IMR-90 (cell line): Measurements from ENCODE around the gene LRRC52. TPM values are rescaled to one million over a fixed set of nuclear protein-coding genes. Genes with fewer than 3 reads are reported as not detected.

ENCODE experiments used
- ATAC-seq: fragments of 200-7000 bp; cut with Tn5 transposase; 2 replicates; pipeline ENCODE4 v1.9.1; 2020; ENCODE audit warnings: low read depth, mild to moderate bottlenecking, moderate library complexity
- BruUV-seq: library from RNA; stranded (reverse); fragments of 400-500 nt; replicated peaks from 2 replicates; lab custom pipeline; 2021; lab: Mats Ljungman, UMichigan
- CTCF ChIA-PET: fragments of 300-600 bp; formaldehyde crosslinking; extraction: SDS; loops from one replicate; lab custom pipeline; 2021; ENCODE audit warnings: antibody characterized with exemption; lab: Yijun Ruan, JAX
- POLR2A ChIA-PET: fragments of 300-600 bp; sonication (Branson Sonifier 250); formaldehyde crosslinking; loops from one replicate; lab custom pipeline; 2022; ENCODE audit warnings: antibody characterized with exemption; ENCODE audit not compliant: unreplicated experiment; lab: Charles Lee
- DNase-seq: peaks from one replicate; pipeline ENCODE4 v3.0.0; 2013
- H2AFZ ChIP-seq: replicated peaks from 2 replicates; pipeline ENCODE3; 2013; ENCODE audit warnings: low read length, mild to moderate bottlenecking; ENCODE audit not compliant: poor library complexity
- H2AK5ac ChIP-seq: 2 replicates; pipeline ENCODE4 v1.6.1; 2013; ENCODE audit warnings: low read depth, low read length, inconsistent platforms
- H2AK9ac ChIP-seq: replicated peaks from 2 replicates; pipeline ENCODE3; 2013; ENCODE audit warnings: mild to moderate bottlenecking, low read depth, low read length, moderate library complexity; ENCODE audit not compliant: poor library complexity
- H2BK120ac ChIP-seq: 2 replicates; pipeline ENCODE4 v1.6.1; 2013; ENCODE audit warnings: low read depth, low read length, inconsistent platforms
- H2BK15ac ChIP-seq: 3 replicates; pipeline ENCODE4 v1.6.1; 2013; ENCODE audit warnings: low read depth, low read length, inconsistent platforms
- H2BK20ac ChIP-seq: 2 replicates; pipeline ENCODE4 v1.6.1; 2013; ENCODE audit warnings: low read depth, mild to moderate bottlenecking, inconsistent platforms, low read length, moderate library complexity
- H2BK5ac ChIP-seq: 2 replicates; pipeline ENCODE4 v1.6.1; 2013; ENCODE audit warnings: mild to moderate bottlenecking, low read depth, low read length, inconsistent platforms; ENCODE audit not compliant: poor library complexity, severe bottlenecking
- H3K14ac ChIP-seq: replicated peaks from 2 replicates; pipeline ENCODE4 v1.6.1; 2013; ENCODE audit warnings: low read depth, low read length, inconsistent platforms
- H3K18ac ChIP-seq: 2 replicates; pipeline ENCODE4 v1.6.1; 2013; ENCODE audit warnings: low read depth, low read length, control low read depth
- H3K23ac ChIP-seq: 2 replicates; pipeline ENCODE4 v1.6.1; 2013; ENCODE audit warnings: low read depth, low read length, inconsistent platforms
- H3K27ac ChIP-seq: 2 replicates; pipeline ENCODE4 v1.5.1; 2013; ENCODE audit warnings: mild to moderate bottlenecking, control low read depth, low read length; ENCODE audit not compliant: insufficient read depth
- H3K27me3 ChIP-seq: 2 replicates; pipeline ENCODE4 v1.6.1; 2013; ENCODE audit warnings: low read length; ENCODE audit not compliant: control insufficient read depth, insufficient read depth
- H3K36me3 ChIP-seq: 2 replicates; pipeline ENCODE4 v1.6.1; 2013; ENCODE audit warnings: low read length, mixed read lengths; ENCODE audit not compliant: control insufficient read depth, insufficient read depth
- H3K4ac ChIP-seq: 2 replicates; pipeline ENCODE4 v1.6.1; 2013; ENCODE audit warnings: low read depth, low read length, inconsistent platforms
- H3K4me1 ChIP-seq: 2 replicates; pipeline ENCODE4 v1.6.1; 2013; ENCODE audit warnings: low read length, mixed read lengths; ENCODE audit not compliant: control insufficient read depth, insufficient read depth
- H3K4me2 ChIP-seq: 2 replicates; pipeline ENCODE4 v1.6.1; 2013; ENCODE audit warnings: low read depth, mild to moderate bottlenecking, control low read depth, low read length, moderate library complexity
- H3K4me3 ChIP-seq: 2 replicates; pipeline ENCODE4 v1.5.1; 2013; ENCODE audit warnings: low read depth, mild to moderate bottlenecking, control low read depth, low read length, moderate library complexity; ENCODE audit not compliant: insufficient read depth
- H3K56ac ChIP-seq: 2 replicates; pipeline ENCODE4 v1.6.1; 2013; ENCODE audit warnings: low read length, inconsistent platforms; ENCODE audit not compliant: insufficient read depth; ENCODE audit errors: extremely low read depth
- H3K79me1 ChIP-seq, 2 experiments: 2 replicates each; pipeline ENCODE4 v1.6.1; 2013; ENCODE audit warnings: low read length in 2 of 2, inconsistent platforms in 1 of 2, low read depth in 1 of 2
- H3K9ac ChIP-seq: 2 replicates; pipeline ENCODE4 v1.6.1; 2013; ENCODE audit warnings: low read depth, low read length, control low read depth
- H3K9me1 ChIP-seq: 2 replicates; pipeline ENCODE4 v1.6.1; 2013; ENCODE audit warnings: low read length, inconsistent platforms; ENCODE audit not compliant: insufficient read depth
- H3K9me3 ChIP-seq: 2 replicates; pipeline ENCODE4 v1.6.1; 2013; ENCODE audit warnings: low read length; ENCODE audit not compliant: control insufficient read depth, insufficient read depth
- H4K20me1 ChIP-seq: 2 replicates; pipeline ENCODE4 v1.6.1; 2013; ENCODE audit warnings: low read length, inconsistent platforms; ENCODE audit not compliant: insufficient read depth
- H4K5ac ChIP-seq: 2 replicates; pipeline ENCODE4 v1.6.1; 2013; ENCODE audit warnings: mild to moderate bottlenecking, low read depth, low read length, control low read depth
- H4K8ac ChIP-seq, 2 experiments: 2 replicates each; pipeline ENCODE4 v1.6.1; 2013; ENCODE audit warnings: low read depth in 2 of 2, low read length in 2 of 2, control low read depth in 1 of 2, inconsistent platforms in 1 of 2
- H4K91ac ChIP-seq: 2 replicates; pipeline ENCODE4 v1.6.1; 2013; ENCODE audit warnings: low read depth, low read length, inconsistent platforms; ENCODE audit not compliant: insufficient read depth
- BHLHE40 ChIP-seq: fragments of 150-350 bp; IDR thresholded peaks from 2 replicates; pipeline ENCODE4 v1.6.1; 2016; ENCODE audit warnings: mild to moderate bottlenecking, low read depth, low read length
- CEBPB ChIP-seq: IDR thresholded peaks from 2 replicates; pipeline ENCODE4 v1.6.1; 2012; ENCODE audit warnings: low read depth, low read length, improper control_type of control experiment
- CHD1 ChIP-seq: IDR thresholded peaks from 2 replicates; pipeline ENCODE4 v1.6.1; 2012; ENCODE audit warnings: low read depth, low read length, improper control_type of control experiment
- CTCF ChIP-seq: conservative IDR thresholded peaks from 2 replicates; pipeline ENCODE4 v1.5.1; 2012; ENCODE audit warnings: mild to moderate bottlenecking, low read depth, low read length, improper control_type of control experiment
- ELK1 ChIP-seq: fragments of 150-350 bp; IDR thresholded peaks from 2 replicates; pipeline ENCODE4 v1.6.1; 2016; ENCODE audit warnings: low read depth, mild to moderate bottlenecking, low read length, moderate library complexity, borderline replicate concordance
- FOS ChIP-seq: fragments of 150-350 bp; IDR thresholded peaks from 2 replicates; pipeline ENCODE4 v1.6.1; 2016; ENCODE audit warnings: low read depth, low read length
- MAFK ChIP-seq: IDR thresholded peaks from 2 replicates; pipeline ENCODE4 v1.6.1; 2012; ENCODE audit warnings: low read depth, low read length, improper control_type of control experiment
- MAZ ChIP-seq: IDR thresholded peaks from 2 replicates; pipeline ENCODE4 v1.6.1; 2012; ENCODE audit warnings: low read depth, mild to moderate bottlenecking, low read length, improper control_type of control experiment, moderate library complexity, borderline replicate concordance
- MXI1 ChIP-seq: IDR thresholded peaks from 2 replicates; pipeline ENCODE4 v1.6.1; 2012; ENCODE audit warnings: low read depth, mild to moderate bottlenecking, low read length, moderate library complexity, borderline replicate concordance
- NFE2L2 ChIP-seq: fragments of 150-350 bp; IDR thresholded peaks from 2 replicates; pipeline ENCODE4 v1.6.1; 2016; ENCODE audit warnings: low read depth, mild to moderate bottlenecking, low read length
- POLR2A ChIP-seq: IDR thresholded peaks from 2 replicates; pipeline ENCODE4 v1.6.1; 2012; ENCODE audit warnings: mild to moderate bottlenecking, low read depth, low read length
- RAD21 ChIP-seq: IDR thresholded peaks from 2 replicates; pipeline ENCODE4 v1.6.1; 2012; ENCODE audit warnings: low read length, improper control_type of control experiment
- RCOR1 ChIP-seq: IDR thresholded peaks from 2 replicates; pipeline ENCODE4 v1.6.1; 2012; ENCODE audit warnings: mild to moderate bottlenecking, low read length, improper control_type of control experiment; ENCODE audit not compliant: insufficient replicate concordance
- RFX5 ChIP-seq: IDR thresholded peaks from 2 replicates; pipeline ENCODE4 v1.8.0; 2012; ENCODE audit warnings: low read depth, mild to moderate bottlenecking, low read length, moderate library complexity
- SMC3 ChIP-seq: fragments of 150-350 bp; IDR thresholded peaks from 2 replicates; pipeline ENCODE4 v1.6.1; 2016; ENCODE audit warnings: low read depth, mild to moderate bottlenecking, antibody characterized with exemption, low read length, moderate library complexity
- USF2 ChIP-seq: fragments of 150-350 bp; IDR thresholded peaks from 2 replicates; pipeline ENCODE4 v1.6.1; 2017; ENCODE audit warnings: mild to moderate bottlenecking, antibody characterized with exemption, low read length, low read depth
- WGBS, 2 experiments: methylation state at CpG; one replicate each; pipeline versions ENCODE4 v1.1.5 to v1.1.7; 2013; ENCODE audit warnings: missing lambda C conversion rate in 2 of 2; ENCODE audit not compliant: insufficient read length in 1 of 2; ENCODE audit errors: extremely low coverage in 2 of 2; 5-methylcytosine and 5-hydroxymethylcytosine counted together
- dilution Hi-C: fragments of 300-500 bp; cut with HindIII; formaldehyde crosslinking; loops from one replicate; pipeline ENCODE4 v1.14.3; 2018; ENCODE audit warnings: low sequenced_read_pairs; ENCODE audit not compliant: unreplicated experiment
- in situ Hi-C: fragments of 300-500 bp; cut with MboI; formaldehyde crosslinking; loops from 3 replicates; pipeline ENCODE4 v1.14.3; 2019; ENCODE audit warnings: low sequenced_read_pairs, inconsistent platforms, mixed read lengths
- intact Hi-C: fragments of 100-400 bp; cut with micrococcal nuclease; formaldehyde crosslinking; loops from 2 replicates; pipeline ENCODE4 v1.10.0; 2022
- polyA plus RNA-seq, 3 experiments: library from polyadenylated mRNA; depleted of rRNA; stranded (reverse); fragments of >200 nt; gene quantifications; 2 replicates each; pipeline ENCODE4 v1.2.3, GENCODE V29; 2012; ENCODE audit warnings: low replicate concordance in 1 of 3
- total RNA-seq: library from RNA; depleted of rRNA; stranded (reverse); fragments of >200 nt; gene quantifications from 2 replicates; pipeline ENCODE4 v1.2.3, GENCODE V29; 2012

LRRC52 gene
- total and polyA plus RNA-seq, 2 of the 4 experiments (the other 2 are of a cell fraction): not detected

- Histone ChIP-seq H3K36me3 (no peaks in the 10 kb centered on the region), H3K23ac (no peak overlapping the region), H3K9me1 (no peaks in the 10 kb centered on the region), H3K9me3 (no peaks in the 10 kb centered on the region), H3K4me1 (no peaks in the 10 kb centered on the region), H2BK120ac (no peak overlapping the region), H2AFZ (no peak overlapping the region), H3K27me3 (no peaks in the 10 kb centered on the region), H2AK9ac (no peak overlapping the region), H4K20me1 (no peaks in the 10 kb centered on the region), H3K56ac (no peak overlapping the region), H3K4me3 (no peak overlapping the region), H3K4me2 (no peak overlapping the region), H2BK20ac (no peak overlapping the region), H3K14ac (no peak overlapping the region), H2BK15ac (no peak overlapping the region), H2BK5ac (no peak overlapping the region), H3K27ac (no peak overlapping the region), H3K18ac (no peak overlapping the region), H4K91ac (no peak overlapping the region), H3K79me1 (no peaks in the 10 kb centered on the region), H3K4ac (no peak overlapping the region), H4K5ac (no peak overlapping the region), H2AK5ac (no peak overlapping the region), H4K8ac (no peak overlapping the region), H3K9ac (no peak overlapping the region)
- ChIA-PET CTCF (no interaction called here), POLR2A (no interaction called here)
- ATAC-seq: no peak
- intact Hi-C loops (no loop called here), dilution Hi-C loops (no loop called here), in situ Hi-C loops (no loop called here)
- no TSS peak for BruUV-seq
- TF ChIP-seq NFE2L2 (no peak), CTCF (no peak), BHLHE40 (no peak), CHD1 (no peak), RCOR1 (no peak), MAFK (no peak), RAD21 (no peak), USF2 (no peak), CEBPB (no peak), MAZ (no peak), POLR2A (no peak), ELK1 (no peak), MXI1 (no peak), FOS (no peak), RFX5 (no peak), SMC3 (no peak)
- WGBS, 2 experiments: no CpG with 5 or more reads among the region's 3 CpGs
- no peak for DNase-seq
Observed at GRCh38 chr1:165525708-165526107, 18.1 kb upstream of the LRRC52 start.
